PFSK-1 (cell line): ENCODE measurements around the gene RNASE3.

Source experiments
- FOXP2 ChIP-seq: optimal IDR thresholded peaks from 2 replicates; pipeline ENCODE3; 2011; ENCODE audit warnings: borderline replicate concordance, control low read depth, inconsistent platforms; ENCODE audit not compliant: insufficient read depth; ENCODE audit errors: extremely low read length, extremely low read depth
- POLR2AphosphoS5 ChIP-seq: IDR thresholded peaks from 2 replicates; pipeline ENCODE4 v1.6.1; 2012; ENCODE audit warnings: low read depth, mild to moderate bottlenecking, control low read depth, low read length, moderate library complexity
- REST ChIP-seq, 2 experiments: IDR thresholded peaks; 2 replicates each; pipeline versions ENCODE4 v1.6.1 to v1.8.0; 2011 to 2012; ENCODE audit warnings: low read depth in 2 of 2, low read length in 2 of 2, control low read depth in 1 of 2, inconsistent platforms in 1 of 2, mild to moderate bottlenecking in 1 of 2, moderate library complexity in 1 of 2; ENCODE audit not compliant: insufficient read depth in 1 of 2
- SIN3A ChIP-seq: IDR thresholded peaks from 2 replicates; pipeline ENCODE4 v1.6.1; 2012; ENCODE audit warnings: mild to moderate bottlenecking, low read length, moderate library complexity, borderline replicate concordance; ENCODE audit not compliant: insufficient read depth
- TAF1 ChIP-seq: IDR thresholded peaks from 2 replicates; pipeline ENCODE4 v1.6.1; 2012; ENCODE audit warnings: low read length, control low read depth, borderline replicate concordance; ENCODE audit not compliant: insufficient read depth

The RNASE3 gene

GRCh38 chr14:20873370-20874177 lies 17.6 kb upstream of the RNASE3 start:
- TF ChIP-seq POLR2AphosphoS5 (no peak), TAF1 (no peak), SIN3A (no peak), REST (IDR thresholded peaks at IDR 0.05; ENCODE audit: insufficient read depth in 1 of 2, low read depth in 2 of 2, low read length in 2 of 2) (no peak), FOXP2 (no peak)

GRCh38 chr14:20877016-20877415 lies 14.2 kb upstream of the RNASE3 start:
- no peak for TF ChIP-seq POLR2AphosphoS5
- TF ChIP-seq REST (IDR thresholded peaks at IDR 0.05; ENCODE audit: insufficient read depth in 1 of 2, low read depth in 2 of 2, low read length in 2 of 2) = no peak
- no peak for TF ChIP-seq SIN3A
- TF ChIP-seq TAF1 = no peak
- no peak for TF ChIP-seq FOXP2

- TF ChIP-seq TAF1 (no peak), SIN3A (no peak), POLR2AphosphoS5 (no peak), FOXP2 (no peak), REST (IDR thresholded peaks at IDR 0.05; ENCODE audit: insufficient read depth in 1 of 2, low read depth in 2 of 2, low read length in 2 of 2) (no peak)
Measured at GRCh38 chr14:20878695-20879094, 12.5 kb upstream of the RNASE3 start.

- TF ChIP-seq REST (IDR thresholded peaks at IDR 0.05; ENCODE audit: insufficient read depth in 1 of 2, low read depth in 2 of 2, low read length in 2 of 2) (no peak), POLR2AphosphoS5 (no peak), SIN3A (no peak), FOXP2 (no peak), TAF1 (no peak)
Measured at GRCh38 chr14:20904393-20905029, 13.3 kb downstream of the RNASE3 start.
